SIG-M5 treated with dmso at 0.1 percent for 504 hours (cell line): ENCODE data around the gene PRKCB.
"Not testable (repeated sequence)": the region's sequence is repeated elsewhere in the genome, so short reads cannot be mapped to it uniquely, and the experiment has no call there.

ENCODE experiments used
- DNase-seq: peaks from one replicate; lab custom pipeline; 2025; ENCODE audit not compliant: unreplicated experiment; lab: John Stamatoyannopoulos, UW

The PRKCB gene

GRCh38 chr16:23901178-23902033 lies 65.6 kb downstream of the PRKCB start:
- no peak for DNase-seq

- no peak for DNase-seq
Observed at GRCh38 chr16:23902034-23902747, 66.4 kb downstream of the PRKCB start.

GRCh38 chr16:23902748-23903414 lies 67.1 kb downstream of the PRKCB start:
- DNase-seq, result no peak

- DNase-seq, result no peak
Observed at GRCh38 chr16:23905027-23905426, 69.2 kb downstream of the PRKCB start.

- no peak for DNase-seq
Observed at GRCh38 chr16:23907457-23907902, 71.7 kb downstream of the PRKCB start.

GRCh38 chr16:23907903-23908302 lies 72.1 kb downstream of the PRKCB start:
- no peak for DNase-seq

- no peak for DNase-seq
Observed at GRCh38 chr16:23908790-23909189, 73.0 kb downstream of the PRKCB start.

GRCh38 chr16:23909792-23910418 lies 74.1 kb downstream of the PRKCB start:
- DNase-seq, result no peak

- DNase-seq, result no peak
Observed at GRCh38 chr16:23914946-23915530, 79.3 kb downstream of the PRKCB start.

GRCh38 chr16:23916552-23916951 lies 80.8 kb downstream of the PRKCB start:
- DNase-seq, result not testable (repeated sequence)

GRCh38 chr16:23917621-23918020 lies 81.8 kb downstream of the PRKCB start:
- no peak for DNase-seq

- DNase-seq, result no peak
Observed at GRCh38 chr16:23920446-23920845, 84.7 kb downstream of the PRKCB start.

- DNase-seq, result no peak
Observed at GRCh38 chr16:23920899-23921298, 85.1 kb downstream of the PRKCB start.

GRCh38 chr16:23922406-23922805 lies 86.6 kb downstream of the PRKCB start:
- no peak for DNase-seq

GRCh38 chr16:23924128-23924527 lies 88.3 kb downstream of the PRKCB start:
- no peak for DNase-seq

- DNase-seq, result no peak
Observed at GRCh38 chr16:23927796-23928195, 92.0 kb downstream of the PRKCB start.

- DNase-seq, result no peak
Observed at GRCh38 chr16:23929237-23929636, 93.5 kb downstream of the PRKCB start.

- DNase-seq, result no peak
Observed at GRCh38 chr16:23929856-23930255, 94.1 kb downstream of the PRKCB start.

GRCh38 chr16:23930791-23931190 lies 95.0 kb downstream of the PRKCB start:
- DNase-seq, result no peak

- no peak for DNase-seq
Observed at GRCh38 chr16:23931199-23931598, 95.4 kb downstream of the PRKCB start.

GRCh38 chr16:23933650-23934049 lies 97.9 kb downstream of the PRKCB start:
- DNase-seq, result not testable (repeated sequence)
